HG02678 (cell line): ENCODE data around the gene ATP4B.
"Not testable (repeated sequence)": the region's sequence is repeated elsewhere in the genome, so short reads cannot be mapped to it uniquely, and the experiment has no call there.

Experiments
- ATAC-seq: cut with Tn5 transposase; IDR thresholded peaks from one replicate; pipeline ENCODE4 v1.9.1; 2021; ENCODE audit warnings: mild to moderate bottlenecking, moderate library complexity; ENCODE audit not compliant: unreplicated experiment

ATP4B gene

DNA sequence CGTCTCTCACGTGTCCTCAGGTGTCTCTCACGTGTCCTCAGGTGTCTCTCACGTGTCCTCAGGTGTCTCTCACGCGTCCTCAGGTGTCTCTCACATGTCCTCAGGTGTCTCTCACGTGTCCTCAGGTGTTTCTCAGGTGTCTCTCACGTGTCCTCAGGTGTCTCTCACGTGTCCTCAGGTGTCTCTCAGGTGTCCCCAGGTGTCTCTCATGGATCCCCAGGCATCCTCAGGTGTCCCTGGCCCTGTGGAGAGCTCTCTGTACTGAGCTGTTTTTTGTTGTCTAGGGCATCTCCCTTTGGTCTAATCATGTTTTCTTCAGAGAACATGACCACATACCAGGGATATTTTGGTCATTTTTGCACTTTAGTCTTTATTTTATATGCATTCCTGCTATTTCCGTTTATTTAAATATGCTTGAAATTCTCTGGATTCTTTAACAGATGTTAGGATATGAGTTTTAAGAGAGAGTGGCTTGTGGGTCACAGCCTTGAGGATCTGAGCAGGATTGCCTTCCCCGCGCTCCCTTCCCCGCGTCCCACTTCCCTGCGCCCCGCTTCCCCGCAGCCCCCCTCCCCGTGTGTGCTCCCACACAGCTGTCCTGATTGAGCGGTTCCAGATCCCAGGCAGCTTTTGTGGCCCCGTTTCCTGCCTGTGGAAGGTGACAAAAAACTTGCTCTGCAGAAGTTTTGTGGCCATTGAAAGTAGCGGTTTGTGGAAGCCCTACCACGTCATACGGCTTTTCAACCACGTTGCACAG is 31.9 kb downstream of the ATP4B start:
- ATAC-seq = no peak

DNA sequence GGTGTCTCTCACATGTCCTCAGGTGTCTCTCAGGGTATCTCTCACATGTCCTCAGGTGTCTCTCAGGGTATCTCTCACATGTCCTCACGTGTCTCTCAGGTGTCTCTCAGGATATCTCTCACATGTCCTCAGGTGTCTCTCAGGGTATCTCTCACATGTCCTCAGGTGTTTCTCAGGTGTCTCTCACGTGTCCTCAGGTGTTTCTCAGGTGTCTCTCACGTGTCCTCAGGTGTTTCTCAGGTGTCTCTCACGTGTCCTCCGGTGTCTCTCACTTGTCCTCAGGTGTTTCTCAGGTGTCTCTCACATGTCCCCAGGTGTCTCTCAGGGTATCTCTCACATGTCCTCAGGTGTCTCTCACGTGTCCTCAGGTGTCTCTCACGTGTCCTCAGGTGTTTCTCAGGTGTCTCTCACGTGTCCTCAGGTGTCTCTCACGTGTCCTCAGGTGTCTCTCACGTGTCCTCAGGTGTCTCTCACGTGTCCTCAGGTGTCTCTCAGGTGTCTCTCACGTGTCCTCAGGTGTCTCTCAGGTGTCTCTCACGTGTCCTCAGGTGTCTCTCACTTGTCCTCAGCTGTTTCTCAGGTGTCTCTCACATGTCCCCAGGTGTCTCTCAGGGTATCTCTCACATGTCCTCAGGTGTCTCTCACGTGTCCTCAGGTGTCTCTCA is 33.2 kb downstream of the ATP4B start:
- ATAC-seq = not testable (repeated sequence)

DNA sequence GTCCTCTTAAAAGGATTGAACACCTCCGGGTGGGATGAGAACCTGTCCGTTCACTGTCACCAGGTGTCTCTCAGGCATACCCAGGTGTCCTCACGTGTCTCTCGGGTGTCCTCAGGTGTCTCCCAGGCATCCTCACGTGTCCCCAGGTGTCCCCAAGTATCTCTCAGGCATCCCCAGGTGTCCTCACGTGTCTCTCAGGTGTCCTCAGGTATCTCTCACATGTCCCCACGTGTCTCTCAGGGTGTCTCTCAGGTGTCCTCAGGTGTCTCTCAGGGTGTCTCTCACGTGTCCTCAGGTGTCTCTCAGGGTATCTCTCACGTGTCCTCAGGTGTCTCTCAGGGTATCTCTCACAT is 33.8 kb downstream of the ATP4B start:
- ATAC-seq = no peak

DNA sequence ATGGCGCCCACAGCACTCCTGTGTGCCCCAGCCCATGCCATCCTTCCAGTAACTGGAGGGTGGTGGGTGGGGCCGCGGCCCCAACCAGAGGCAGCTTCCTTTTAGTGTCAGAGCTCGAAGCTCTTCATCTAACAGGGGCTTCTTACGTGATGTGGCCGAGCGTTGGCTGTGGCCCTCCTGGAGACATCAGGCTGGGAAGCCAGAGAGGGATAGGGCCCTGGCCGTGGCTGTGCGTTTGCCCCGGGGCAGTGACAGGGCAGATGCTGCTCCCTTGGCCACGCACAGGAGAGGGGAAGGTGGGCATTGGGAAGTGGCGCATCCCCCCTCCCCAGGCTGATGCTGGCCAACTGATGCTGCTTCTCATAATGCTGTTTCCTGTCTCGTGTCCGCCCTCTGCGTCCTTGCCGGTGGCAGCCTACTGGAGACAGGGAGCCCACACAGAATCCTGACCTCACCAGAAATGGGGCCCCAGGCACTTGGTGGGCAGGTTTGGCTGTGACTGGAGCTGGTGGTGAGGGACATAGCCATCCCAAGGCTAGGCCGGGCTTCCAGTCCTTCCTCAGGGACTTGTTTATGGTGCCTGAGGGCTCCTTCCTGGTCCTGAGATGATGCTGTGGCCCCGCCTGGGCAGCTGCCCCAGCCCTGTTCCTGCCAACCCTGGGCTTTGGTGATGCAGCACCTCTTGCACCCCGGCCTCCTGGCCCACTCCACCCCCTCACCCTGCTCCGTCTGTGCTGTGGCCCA is 34.3 kb downstream of the ATP4B start:
- no peak for ATAC-seq

DNA sequence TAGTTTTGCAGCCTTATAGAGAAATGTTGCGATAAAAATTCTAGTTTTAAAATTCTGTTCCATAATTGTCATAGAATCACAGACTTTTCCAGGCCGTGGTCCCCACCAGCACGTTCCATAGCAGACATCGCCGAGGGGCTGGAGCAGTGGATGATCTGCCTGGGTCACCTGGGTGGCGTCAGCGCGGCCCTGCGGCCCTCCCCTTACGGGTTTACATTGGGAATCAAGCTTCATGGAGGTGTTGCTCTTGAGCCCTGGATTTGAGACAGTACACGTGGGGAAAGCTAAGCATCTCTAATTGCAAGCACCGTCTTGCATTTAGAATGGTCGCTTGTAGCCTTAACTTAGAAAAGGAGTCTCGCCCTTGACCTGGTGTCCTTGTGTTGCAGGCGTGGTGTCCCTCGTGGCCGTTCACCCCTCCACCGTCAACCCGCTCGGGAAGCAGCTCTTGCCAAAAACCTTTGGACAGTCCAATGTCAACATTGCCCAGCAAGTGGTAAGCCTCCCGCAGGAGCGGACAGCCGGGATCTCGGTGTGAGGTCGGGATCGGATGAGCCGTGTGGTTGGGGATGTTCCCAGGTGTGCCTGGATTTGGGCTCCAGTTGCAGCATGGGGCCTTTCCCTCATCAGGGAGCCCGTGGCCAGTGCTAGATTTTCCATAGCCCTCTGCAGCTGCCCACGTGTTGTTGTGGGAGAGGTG is 35.1 kb downstream of the ATP4B start:
- ATAC-seq = no peak

- not testable (repeated sequence) for ATAC-seq
Measured at GRCh38 chr13:113621986-113622550, 35.9 kb downstream of the ATP4B start.

- not testable (repeated sequence) for ATAC-seq
Measured at GRCh38 chr13:113621498-113621897, 36.5 kb downstream of the ATP4B start.

DNA sequence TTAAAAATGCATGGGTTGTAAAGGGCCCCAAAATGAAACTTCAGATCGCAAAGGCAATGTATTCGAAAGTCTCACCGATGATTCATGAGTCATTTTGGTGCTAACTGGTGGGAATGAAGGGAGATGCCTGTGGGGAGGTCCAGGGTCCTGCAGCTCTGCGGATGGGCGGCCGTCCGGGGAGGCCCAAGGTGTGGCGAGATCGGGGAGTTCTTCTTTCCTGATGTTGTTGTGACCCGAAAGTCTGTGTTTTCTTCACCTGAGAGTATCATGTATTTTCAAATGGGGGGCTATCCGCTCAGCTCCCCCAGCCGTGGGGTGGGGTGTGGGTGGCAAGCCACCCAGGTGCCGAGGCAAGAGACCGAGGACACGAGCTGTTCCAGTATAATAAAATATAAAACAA is 37.0 kb downstream of the ATP4B start:
- ATAC-seq = no peak

DNA sequence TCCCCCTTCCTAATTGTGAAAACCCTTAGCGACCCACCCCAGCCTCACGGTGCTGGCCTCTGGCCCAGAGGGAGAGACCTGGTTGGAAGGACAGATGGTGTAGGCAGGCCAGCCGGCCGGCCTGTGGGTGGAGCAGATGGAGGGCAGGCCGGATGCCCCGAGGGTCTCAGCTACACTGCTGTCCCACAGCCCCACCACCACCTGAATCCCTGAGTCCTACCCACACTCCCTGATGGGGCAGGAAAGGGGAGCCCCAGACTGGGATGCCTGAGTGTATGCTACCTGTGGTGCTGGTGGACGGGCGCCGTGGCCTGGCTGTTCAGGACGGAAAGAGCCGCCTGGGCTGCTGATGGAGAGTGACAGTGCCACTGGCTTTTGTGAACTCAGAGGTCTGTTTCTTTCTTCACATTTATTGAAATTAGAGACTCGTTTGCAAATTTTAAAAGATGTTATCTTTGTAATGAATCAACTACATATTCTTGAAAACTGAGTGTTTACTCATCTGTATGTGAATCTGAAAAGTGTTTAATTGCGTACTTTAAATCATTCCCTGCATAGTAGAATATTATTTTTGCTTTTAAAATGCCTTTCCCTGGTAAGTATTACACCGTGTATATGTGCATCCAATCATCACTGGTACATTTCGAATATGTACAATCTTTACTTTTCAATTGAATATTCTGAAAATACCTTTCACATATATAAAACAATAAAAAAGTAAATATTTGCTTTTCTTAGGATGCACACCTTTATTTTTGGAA is 37.8 kb downstream of the ATP4B start:
- no peak for ATAC-seq

- ATAC-seq = no peak
Measured at GRCh38 chr13:113618455-113618854, 39.5 kb downstream of the ATP4B start.

DNA sequence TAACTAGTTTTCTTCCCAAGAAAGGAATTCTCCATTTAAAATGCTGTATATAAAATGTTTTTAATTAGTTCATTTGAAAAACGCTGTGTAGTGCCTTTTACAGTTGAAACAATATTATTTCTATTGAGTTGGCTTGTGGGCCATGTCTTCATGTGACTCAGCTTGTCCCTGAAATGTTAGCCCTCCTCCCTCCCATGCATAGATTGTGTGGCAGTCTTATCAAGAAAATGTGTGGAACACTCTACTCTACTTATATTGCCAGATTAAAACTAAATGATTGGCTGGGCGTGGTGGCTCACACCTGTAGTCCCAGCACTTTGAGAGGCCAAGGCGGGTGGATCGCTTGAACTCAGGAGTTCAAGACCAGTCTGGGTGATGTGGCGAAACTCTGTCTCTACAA is 40.0 kb downstream of the ATP4B start:
- ATAC-seq = no peak

GRCh38 chr13:113616991-113617749 is 40.8 kb downstream of the ATP4B start:
- no peak for ATAC-seq

DNA sequence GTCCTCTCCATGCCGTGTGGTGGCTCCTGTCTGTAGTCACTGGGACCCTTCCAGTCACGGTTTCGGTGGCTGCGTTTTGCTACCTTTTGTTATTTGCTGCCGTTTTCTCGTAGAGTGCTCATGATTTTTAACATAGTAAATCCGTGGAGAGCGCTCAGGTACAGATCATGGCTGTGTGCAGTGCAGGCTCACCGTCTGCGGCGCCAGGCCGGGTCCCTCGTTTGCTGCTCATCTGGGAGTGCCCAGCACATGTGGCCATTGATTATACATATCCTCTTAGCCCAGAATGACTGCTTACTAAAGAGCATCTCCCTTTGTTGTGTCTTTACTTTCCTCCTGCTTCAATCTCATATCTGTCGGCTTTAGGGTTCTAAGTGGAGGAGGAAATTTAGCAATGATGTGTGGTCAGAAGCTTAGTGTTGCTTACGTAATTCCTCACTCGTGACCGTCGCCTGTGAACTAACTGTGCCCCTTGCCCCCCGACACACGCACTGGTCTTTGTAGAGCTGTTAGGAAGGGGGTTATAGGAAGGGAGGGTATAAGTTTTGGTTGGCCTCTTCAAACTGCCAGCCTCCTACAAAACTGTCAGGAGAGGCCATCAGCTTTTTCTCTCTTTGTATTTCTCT is 41.6 kb downstream of the ATP4B start:
- ATAC-seq = no peak

DNA sequence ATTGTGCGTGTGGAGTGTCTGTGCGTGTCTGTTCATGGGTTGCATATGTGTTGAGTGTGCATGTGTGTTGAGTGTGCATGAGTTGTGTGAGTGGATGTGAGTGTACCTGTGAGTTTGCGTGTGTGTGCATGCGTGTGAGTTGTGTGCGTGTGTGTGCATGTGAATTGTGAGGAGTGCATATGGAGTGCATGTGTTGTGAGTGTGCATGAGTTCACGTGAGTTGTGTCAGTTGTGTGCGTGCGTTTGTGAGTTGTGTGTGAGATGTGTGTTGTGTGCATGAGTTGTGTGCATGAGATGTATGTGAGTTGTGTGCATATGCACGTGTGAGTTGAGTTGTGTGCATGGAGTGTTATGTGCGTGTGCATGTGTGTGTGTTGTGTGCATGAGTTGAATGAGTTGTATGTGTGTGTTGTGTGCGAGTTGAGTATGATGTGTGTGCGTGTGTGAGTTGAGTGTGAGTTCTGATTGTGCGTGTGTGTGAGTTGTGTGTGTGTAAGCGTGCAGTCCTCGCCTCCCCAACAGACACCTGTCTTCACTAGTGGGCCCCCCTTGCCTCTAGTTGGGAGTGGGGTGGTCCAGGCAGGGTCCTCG is 44.1 kb downstream of the ATP4B start:
- no peak for ATAC-seq

DNA sequence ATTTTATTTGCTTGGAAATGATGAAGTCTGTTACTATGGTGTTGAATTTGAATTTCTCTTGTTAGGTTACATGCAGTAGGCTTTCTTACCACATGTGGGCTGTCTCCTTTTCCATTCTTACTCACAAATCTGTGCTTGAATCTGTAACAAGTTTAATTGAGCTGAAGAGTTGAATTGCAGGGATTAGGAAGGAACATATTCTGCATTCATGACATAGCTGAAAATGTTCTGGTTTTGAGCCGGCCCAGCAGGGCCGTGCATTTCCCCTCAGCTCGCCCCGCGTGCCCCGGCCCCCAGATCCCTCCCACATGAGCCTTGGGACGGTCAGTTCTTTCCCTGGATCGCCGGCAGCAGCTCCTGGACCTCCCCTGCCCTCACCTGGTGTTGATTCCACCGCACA is 45.4 kb downstream of the ATP4B start:
- no peak for ATAC-seq

- ATAC-seq = no peak
Measured at GRCh38 chr13:113611996-113612395, 46.0 kb downstream of the ATP4B start.

- no peak for ATAC-seq
Measured at GRCh38 chr13:113610266-113610665, 47.7 kb downstream of the ATP4B start.

DNA sequence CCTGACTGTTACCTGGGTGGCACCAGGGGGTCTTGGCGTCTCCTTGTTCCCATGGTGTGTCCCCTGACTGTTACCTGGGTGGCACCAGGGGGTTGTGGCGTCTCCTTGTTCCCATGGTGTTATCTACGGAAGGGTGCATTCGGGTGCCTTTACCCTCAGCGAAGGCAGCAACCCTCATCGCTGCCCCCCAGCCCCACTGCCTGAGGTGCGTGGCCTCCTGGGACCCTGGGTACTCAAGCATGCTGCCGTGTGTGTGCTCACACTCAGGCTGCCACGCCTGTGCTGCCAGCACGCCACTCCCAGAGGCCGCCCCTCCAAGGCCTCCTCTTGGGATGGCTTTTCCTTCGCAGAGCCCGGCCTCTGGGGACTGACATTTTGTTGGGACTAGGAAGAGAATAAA is 48.4 kb downstream of the ATP4B start:
- no peak for ATAC-seq
